ENCODE results near the gene ITGB6.

DNA sequence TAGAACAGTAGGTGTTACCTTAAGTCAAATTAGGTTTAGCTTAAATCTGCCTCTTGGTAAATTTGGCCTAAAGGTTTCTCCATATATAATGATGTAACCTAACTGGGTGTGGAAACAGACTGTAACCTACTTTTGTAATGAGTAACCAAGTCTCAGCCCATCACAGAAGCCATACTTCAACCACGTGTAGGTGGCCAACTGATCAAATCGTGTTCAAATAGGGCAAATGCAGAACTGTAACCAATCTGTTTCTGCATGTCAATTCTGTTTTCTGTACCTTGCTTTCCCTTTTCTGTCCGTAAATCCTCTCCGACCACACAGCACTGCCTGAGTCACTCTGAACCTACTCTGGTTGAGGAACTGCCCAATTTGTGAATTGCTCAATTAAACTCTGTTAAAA is 103.7 kb downstream of the ITGB6 start:
- TF ChIP-seq CTCF (conservative IDR thresholded peaks at IDR 0.05; ENCODE audit: low read depth, low read length), result no peak
- TF ChIP-seq POLR2A (IDR thresholded peaks at IDR 0.05; ENCODE audit: low read depth, low read length), result no peak
- TF ChIP-seq FOS (IDR thresholded peaks at IDR 0.05; ENCODE audit: low read depth, low read length), result no peak
- TF ChIP-seq RCOR1 (IDR thresholded peaks at IDR 0.05; ENCODE audit: insufficient replicate concordance, low read length), result no peak
